A549 (cell line): ENCODE data around the gene SLC9C2.

Experiments used
- CEBPB ChIP-seq, 2 experiments: fragments of >200 bp in 1 of 2; sonication (Bioruptor Twin) in 1 of 2; formaldehyde crosslinking in 1 of 2; IDR thresholded peaks; 2 replicates each; pipeline ENCODE4 v1.6.1; 2012 to 2016
- FOSL2 ChIP-seq, 2 experiments: fragments of 450-650 bp in 1 of 2; fragments of >200 bp in 1 of 2; sonication (Bioruptor Twin) in 1 of 2; formaldehyde crosslinking; IDR thresholded peaks; 2 replicates each; pipeline versions ENCODE4 v1.5.0 to v1.6.1; 2016 to 2020; ENCODE audit warnings: mild to moderate bottlenecking in 1 of 2, moderate library complexity in 1 of 2
- JUNB ChIP-seq: fragments of >200 bp; sonication (Bioruptor Twin); formaldehyde crosslinking; IDR thresholded peaks from 2 replicates; pipeline ENCODE4 v1.6.1; 2016
- MYC ChIP-seq: IDR thresholded peaks from 2 replicates; pipeline ENCODE4 v1.6.1; 2012; ENCODE audit warnings: mild to moderate bottlenecking, inconsistent platforms, low read length, improper control_type of control experiment, borderline replicate concordance
- NR3C1 ChIP-seq: fragments of >200 bp; sonication (Bioruptor Twin); formaldehyde crosslinking; IDR thresholded peaks from 3 replicates; pipeline ENCODE4 v1.6.1; 2017
- POLR2A ChIP-seq: IDR thresholded peaks from 2 replicates; pipeline ENCODE4 v1.6.1; 2012; ENCODE audit warnings: mild to moderate bottlenecking, low read length
- POLR2AphosphoS2 ChIP-seq: conservative IDR thresholded peaks from 2 replicates; pipeline ENCODE4 v1.6.1; 2012; ENCODE audit warnings: low read length, improper control_type of control experiment, inconsistent platforms
- RARB ChIP-seq: fragments of 250-450 bp; sonication (Bioruptor Pico); IDR thresholded peaks from 2 replicates; pipeline ENCODE4 v1.8.0; 2021; ENCODE audit warnings: mild to moderate bottlenecking, moderate library complexity
- SMC3 ChIP-seq: fragments of >200 bp; sonication (Bioruptor Twin); formaldehyde crosslinking; IDR thresholded peaks from 3 replicates; pipeline ENCODE4 v1.6.1; 2018; ENCODE audit warnings: inconsistent platforms
- TF ChIP-seq, protein P1 (sequence below): fragments of 450-650 bp; IDR thresholded peaks from 2 replicates; pipeline ENCODE4 v1.6.1; 2014; ENCODE audit warnings: antibody characterized with exemption
- TF ChIP-seq, protein P2 (sequence below): fragments of >200 bp; sonication (Bioruptor Twin); formaldehyde crosslinking; IDR thresholded peaks from 3 replicates; pipeline ENCODE4 v1.5.1; 2016
- TF ChIP-seq, protein P3 (sequence below): IDR thresholded peaks from 2 replicates; pipeline ENCODE4 v1.6.1; 2012
- TF ChIP-seq, protein P4 (sequence below): fragments of 200-600 bp; sonication (generic); IDR thresholded peaks from 2 replicates; pipeline ENCODE4 v1.6.1; 2016; ENCODE audit warnings: antibody characterized with exemption, mild to moderate bottlenecking, moderate library complexity

DNA sequence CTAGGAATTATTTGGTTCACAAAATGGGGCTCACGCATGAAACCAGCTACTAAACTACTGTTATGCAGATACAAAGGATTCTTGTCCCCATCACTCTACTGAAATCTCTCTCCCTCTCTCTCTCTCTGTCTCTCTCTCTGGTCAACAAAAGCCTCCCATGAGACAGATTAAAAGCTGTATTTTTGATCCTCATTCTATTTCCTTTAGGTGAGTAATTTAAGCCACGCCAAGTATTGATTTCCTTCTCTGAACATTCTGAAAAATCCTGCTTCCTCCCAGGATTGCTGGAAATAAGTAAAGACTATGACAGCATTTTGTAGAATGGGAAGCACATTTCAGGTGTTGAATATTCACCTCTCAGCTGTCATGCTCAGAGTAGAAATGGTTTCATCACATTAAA, 82.1 kb downstream of the SLC9C2 start:
- no peak for TF ChIP-seq SMC3
- TF ChIP-seq, protein P1, sequence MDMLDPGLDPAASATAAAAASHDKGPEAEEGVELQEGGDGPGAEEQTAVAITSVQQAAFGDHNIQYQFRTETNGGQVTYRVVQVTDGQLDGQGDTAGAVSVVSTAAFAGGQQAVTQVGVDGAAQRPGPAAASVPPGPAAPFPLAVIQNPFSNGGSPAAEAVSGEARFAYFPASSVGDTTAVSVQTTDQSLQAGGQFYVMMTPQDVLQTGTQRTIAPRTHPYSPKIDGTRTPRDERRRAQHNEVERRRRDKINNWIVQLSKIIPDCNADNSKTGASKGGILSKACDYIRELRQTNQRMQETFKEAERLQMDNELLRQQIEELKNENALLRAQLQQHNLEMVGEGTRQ = no peak
- TF ChIP-seq, protein P2, sequence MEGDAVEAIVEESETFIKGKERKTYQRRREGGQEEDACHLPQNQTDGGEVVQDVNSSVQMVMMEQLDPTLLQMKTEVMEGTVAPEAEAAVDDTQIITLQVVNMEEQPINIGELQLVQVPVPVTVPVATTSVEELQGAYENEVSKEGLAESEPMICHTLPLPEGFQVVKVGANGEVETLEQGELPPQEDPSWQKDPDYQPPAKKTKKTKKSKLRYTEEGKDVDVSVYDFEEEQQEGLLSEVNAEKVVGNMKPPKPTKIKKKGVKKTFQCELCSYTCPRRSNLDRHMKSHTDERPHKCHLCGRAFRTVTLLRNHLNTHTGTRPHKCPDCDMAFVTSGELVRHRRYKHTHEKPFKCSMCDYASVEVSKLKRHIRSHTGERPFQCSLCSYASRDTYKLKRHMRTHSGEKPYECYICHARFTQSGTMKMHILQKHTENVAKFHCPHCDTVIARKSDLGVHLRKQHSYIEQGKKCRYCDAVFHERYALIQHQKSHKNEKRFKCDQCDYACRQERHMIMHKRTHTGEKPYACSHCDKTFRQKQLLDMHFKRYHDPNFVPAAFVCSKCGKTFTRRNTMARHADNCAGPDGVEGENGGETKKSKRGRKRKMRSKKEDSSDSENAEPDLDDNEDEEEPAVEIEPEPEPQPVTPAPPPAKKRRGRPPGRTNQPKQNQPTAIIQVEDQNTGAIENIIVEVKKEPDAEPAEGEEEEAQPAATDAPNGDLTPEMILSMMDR = no peak
- no peak for TF ChIP-seq NR3C1
- no peak for TF ChIP-seq POLR2A
- no peak for TF ChIP-seq FOSL2 (IDR thresholded peaks at IDR 0.05)
- TF ChIP-seq FOSL2 (CRISPR knock-in tag; IDR thresholded peaks at IDR 0.05) = no peak
- no peak for TF ChIP-seq CEBPB (IDR thresholded peaks at IDR 0.05)
- TF ChIP-seq, protein P3, sequence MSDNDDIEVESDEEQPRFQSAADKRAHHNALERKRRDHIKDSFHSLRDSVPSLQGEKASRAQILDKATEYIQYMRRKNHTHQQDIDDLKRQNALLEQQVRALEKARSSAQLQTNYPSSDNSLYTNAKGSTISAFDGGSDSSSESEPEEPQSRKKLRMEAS = no peak
- TF ChIP-seq, protein P4, sequence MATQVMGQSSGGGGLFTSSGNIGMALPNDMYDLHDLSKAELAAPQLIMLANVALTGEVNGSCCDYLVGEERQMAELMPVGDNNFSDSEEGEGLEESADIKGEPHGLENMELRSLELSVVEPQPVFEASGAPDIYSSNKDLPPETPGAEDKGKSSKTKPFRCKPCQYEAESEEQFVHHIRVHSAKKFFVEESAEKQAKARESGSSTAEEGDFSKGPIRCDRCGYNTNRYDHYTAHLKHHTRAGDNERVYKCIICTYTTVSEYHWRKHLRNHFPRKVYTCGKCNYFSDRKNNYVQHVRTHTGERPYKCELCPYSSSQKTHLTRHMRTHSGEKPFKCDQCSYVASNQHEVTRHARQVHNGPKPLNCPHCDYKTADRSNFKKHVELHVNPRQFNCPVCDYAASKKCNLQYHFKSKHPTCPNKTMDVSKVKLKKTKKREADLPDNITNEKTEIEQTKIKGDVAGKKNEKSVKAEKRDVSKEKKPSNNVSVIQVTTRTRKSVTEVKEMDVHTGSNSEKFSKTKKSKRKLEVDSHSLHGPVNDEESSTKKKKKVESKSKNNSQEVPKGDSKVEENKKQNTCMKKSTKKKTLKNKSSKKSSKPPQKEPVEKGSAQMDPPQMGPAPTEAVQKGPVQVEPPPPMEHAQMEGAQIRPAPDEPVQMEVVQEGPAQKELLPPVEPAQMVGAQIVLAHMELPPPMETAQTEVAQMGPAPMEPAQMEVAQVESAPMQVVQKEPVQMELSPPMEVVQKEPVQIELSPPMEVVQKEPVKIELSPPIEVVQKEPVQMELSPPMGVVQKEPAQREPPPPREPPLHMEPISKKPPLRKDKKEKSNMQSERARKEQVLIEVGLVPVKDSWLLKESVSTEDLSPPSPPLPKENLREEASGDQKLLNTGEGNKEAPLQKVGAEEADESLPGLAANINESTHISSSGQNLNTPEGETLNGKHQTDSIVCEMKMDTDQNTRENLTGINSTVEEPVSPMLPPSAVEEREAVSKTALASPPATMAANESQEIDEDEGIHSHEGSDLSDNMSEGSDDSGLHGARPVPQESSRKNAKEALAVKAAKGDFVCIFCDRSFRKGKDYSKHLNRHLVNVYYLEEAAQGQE = no peak
- TF ChIP-seq JUNB = no peak
- TF ChIP-seq POLR2AphosphoS2 = no peak
- TF ChIP-seq MYC = no peak
- TF ChIP-seq RARB = no peak
